A549 (cell line): ENCODE results near the gene GZF1. TPM values are rescaled to one million over a fixed set of nuclear protein-coding genes. Genes with fewer than 3 reads are reported as not detected.

Experiments
- ATAC-seq, 2 experiments: fragments of 200-7000 bp in 1 of 2; fragments of >200 bp in 1 of 2; cut with Nextera tagmentation in 1 of 2; cut with Tn5 transposase in 1 of 2; 3 replicates each; pipeline versions ENCODE4 v1.8.0 to v1.9.1; 2018 to 2020; ENCODE audit warnings: mild to moderate bottlenecking in 1 of 2, moderate library complexity in 1 of 2
- CTCF ChIA-PET: fragments of 300-600 bp; sonication (Branson Sonifier 250); formaldehyde crosslinking; extraction: SDS; loops from one replicate; lab custom pipeline; 2021; ENCODE audit warnings: antibody characterized with exemption, inconsistent platforms; lab: Yijun Ruan, JAX
- POLR2A ChIA-PET: fragments of 350-600 bp; formaldehyde crosslinking; extraction: SDS; loops from one replicate; lab custom pipeline; 2021; ENCODE audit warnings: antibody characterized with exemption, inconsistent platforms; lab: Yijun Ruan, JAX
- DNase-seq, 2 experiments: peaks; one replicate each; pipeline versions ENCODE4 v3.0.0 to v3.0.0-alpha.2; 2011 to 2016; ENCODE audit warnings: low read depth in 1 of 2, low spot score in 1 of 2
- FAIRE-seq: peaks from 2 replicates; lab custom pipeline; 2011; peaks lifted over from hg19 to GRCh38; lab: Jason Lieb, UNC
- H3K27ac ChIP-seq, 2 experiments: fragments of >200 bp; sonication (Bioruptor Twin); formaldehyde crosslinking; 3 replicates each; pipeline ENCODE4 v1.5.1; 2016 to 2017
- H3K4me1 ChIP-seq: fragments of >200 bp; sonication (Bioruptor Twin); formaldehyde crosslinking; 3 replicates; pipeline ENCODE4 v1.6.1; 2016
- H3K4me2 ChIP-seq: fragments of >200 bp; sonication (Bioruptor Twin); formaldehyde crosslinking; 3 replicates; pipeline ENCODE4 v1.6.1; 2016
- H3K4me3 ChIP-seq: fragments of >200 bp; sonication (Bioruptor Twin); formaldehyde crosslinking; 3 replicates; pipeline ENCODE4 v1.5.1; 2016
- H3K9me3 ChIP-seq: fragments of >200 bp; sonication (Bioruptor Twin); formaldehyde crosslinking; 3 replicates; pipeline ENCODE4 v1.6.1; 2016
- ATOH8 ChIP-seq: fragments of 250-450 bp; sonication (Bioruptor Pico); IDR thresholded peaks from 2 replicates; pipeline ENCODE4 v1.5.0; 2020; ENCODE audit warnings: low read depth, mild to moderate bottlenecking, moderate library complexity
- BCL3 ChIP-seq: fragments of >200 bp; sonication (Bioruptor Twin); formaldehyde crosslinking; IDR thresholded peaks from 3 replicates; pipeline ENCODE4 v1.6.1; 2016
- CBX8 ChIP-seq: fragments of 200-600 bp; sonication (generic); IDR thresholded peaks from 2 replicates; pipeline ENCODE4 v1.6.1; 2016
- CEBPB ChIP-seq, 2 experiments: fragments of >200 bp in 1 of 2; sonication (Bioruptor Twin) in 1 of 2; formaldehyde crosslinking in 1 of 2; IDR thresholded peaks; 2 replicates each; pipeline ENCODE4 v1.6.1; 2012 to 2016
- CHD2 ChIP-seq: fragments of 150-350 bp; IDR thresholded peaks from 2 replicates; pipeline ENCODE4 v1.6.1; 2014; ENCODE audit warnings: low read length; ENCODE audit not compliant: partially characterized antibody
- EHF ChIP-seq: fragments of 250-450 bp; sonication (Bioruptor Pico); IDR thresholded peaks from 2 replicates; pipeline ENCODE4 v1.5.0; 2020; ENCODE audit warnings: mild to moderate bottlenecking
- EP300 ChIP-seq, 2 experiments: fragments of >200 bp; sonication (Bioruptor Twin); formaldehyde crosslinking; IDR thresholded peaks; 2 replicates in 1 of 2; 3 replicates in 1 of 2; pipeline ENCODE4 v1.6.1; 2016 to 2017
- ESRRA ChIP-seq: fragments of 150-350 bp; IDR thresholded peaks from 2 replicates; pipeline ENCODE4 v1.6.1; 2014; ENCODE audit warnings: mild to moderate bottlenecking, low read length, borderline replicate concordance
- FOSL2 ChIP-seq, 2 experiments: fragments of 450-650 bp in 1 of 2; fragments of >200 bp in 1 of 2; sonication (Bioruptor Twin) in 1 of 2; formaldehyde crosslinking; IDR thresholded peaks; 2 replicates each; pipeline versions ENCODE4 v1.5.0 to v1.6.1; 2016 to 2020; ENCODE audit warnings: mild to moderate bottlenecking in 1 of 2, moderate library complexity in 1 of 2
- FOXS1 ChIP-seq: fragments of 250-450 bp; sonication (Bioruptor Pico); IDR thresholded peaks from 2 replicates; pipeline ENCODE4 v1.5.0; 2020; ENCODE audit warnings: mild to moderate bottlenecking, moderate library complexity
- HDAC2 ChIP-seq: fragments of 200-600 bp; sonication (generic); IDR thresholded peaks from 2 replicates; pipeline ENCODE4 v1.6.1; 2016
- HES2 ChIP-seq: fragments of >200 bp; sonication (Bioruptor Twin); formaldehyde crosslinking; IDR thresholded peaks from 2 replicates; pipeline ENCODE4 v1.6.1; 2016
- HOXA7 ChIP-seq: fragments of 250-450 bp; sonication (Bioruptor Pico); IDR thresholded peaks from 2 replicates; pipeline ENCODE4 v1.5.0; 2020; ENCODE audit warnings: mild to moderate bottlenecking, moderate library complexity
- JUNB ChIP-seq: fragments of >200 bp; sonication (Bioruptor Twin); formaldehyde crosslinking; IDR thresholded peaks from 2 replicates; pipeline ENCODE4 v1.6.1; 2016
- MAFK ChIP-seq: fragments of 450-650 bp; IDR thresholded peaks from 2 replicates; pipeline ENCODE4 v1.6.1; 2014; ENCODE audit not compliant: partially characterized antibody
- MAX ChIP-seq: IDR thresholded peaks from 2 replicates; pipeline ENCODE4 v1.6.1; 2012
- MAZ ChIP-seq: fragments of 150-350 bp; IDR thresholded peaks from 2 replicates; pipeline ENCODE4 v1.6.1; 2014; ENCODE audit warnings: antibody characterized with exemption, low read depth, low read length, borderline replicate concordance
- MYC ChIP-seq: IDR thresholded peaks from 2 replicates; pipeline ENCODE4 v1.6.1; 2012; ENCODE audit warnings: mild to moderate bottlenecking, inconsistent platforms, low read length, improper control_type of control experiment, borderline replicate concordance
- NPAS2 ChIP-seq: fragments of 250-450 bp; sonication (Bioruptor Pico); IDR thresholded peaks from 2 replicates; pipeline ENCODE4 v1.8.0; 2022; ENCODE audit warnings: mild to moderate bottlenecking, moderate library complexity, borderline replicate concordance
- NR3C1 ChIP-seq: fragments of >200 bp; sonication (Bioruptor Twin); formaldehyde crosslinking; IDR thresholded peaks from 3 replicates; pipeline ENCODE4 v1.6.1; 2017
- PBX3 ChIP-seq: IDR thresholded peaks from 2 replicates; pipeline ENCODE4 v1.6.1; 2012
- PHF8 ChIP-seq: fragments of 200-600 bp; sonication (generic); IDR thresholded peaks from 2 replicates; pipeline ENCODE4 v1.6.1; 2016; ENCODE audit warnings: low read depth, mild to moderate bottlenecking, antibody characterized with exemption, moderate library complexity, borderline replicate concordance
- POLR2AphosphoS2 ChIP-seq: conservative IDR thresholded peaks from 2 replicates; pipeline ENCODE4 v1.6.1; 2012; ENCODE audit warnings: low read length, improper control_type of control experiment, inconsistent platforms
- RAD21 ChIP-seq, 2 experiments: fragments of >200 bp in 1 of 2; sonication (Bioruptor Twin) in 1 of 2; formaldehyde crosslinking in 1 of 2; IDR thresholded peaks in 1 of 2; conservative IDR thresholded peaks in 1 of 2; 2 replicates in 1 of 2; 3 replicates in 1 of 2; pipeline ENCODE4 v1.6.1; 2012 to 2018; ENCODE audit warnings: inconsistent platforms in 1 of 2
- RCOR1 ChIP-seq: fragments of 150-350 bp; IDR thresholded peaks from 2 replicates; pipeline ENCODE4 v1.6.1; 2014; ENCODE audit warnings: antibody characterized with exemption, low read length, low read depth
- SMC3 ChIP-seq: fragments of >200 bp; sonication (Bioruptor Twin); formaldehyde crosslinking; IDR thresholded peaks from 3 replicates; pipeline ENCODE4 v1.6.1; 2018; ENCODE audit warnings: inconsistent platforms
- TP53 ChIP-seq: fragments of 250-450 bp; sonication (Bioruptor Pico); IDR thresholded peaks from 2 replicates; pipeline ENCODE4 v1.5.0; 2021; ENCODE audit warnings: mild to moderate bottlenecking, moderate library complexity
- USF2 ChIP-seq: fragments of 450-650 bp; IDR thresholded peaks from 2 replicates; pipeline ENCODE4 v1.6.1; 2014; ENCODE audit warnings: antibody characterized with exemption
- ZFP36 ChIP-seq: fragments of 450-650 bp; IDR thresholded peaks from 2 replicates; pipeline ENCODE4 v1.6.1; 2014; ENCODE audit warnings: borderline replicate concordance; ENCODE audit not compliant: partially characterized antibody
- ZSCAN20 ChIP-seq: fragments of 250-450 bp; sonication (Bioruptor Pico); IDR thresholded peaks from 2 replicates; pipeline ENCODE4 v1.8.0; 2022; ENCODE audit warnings: mild to moderate bottlenecking, moderate library complexity
- WGBS: methylation state at CpG from one replicate; pipeline ENCODE4 v1.1.6; 2017; ENCODE audit errors: missing lambda C conversion rate; 5-methylcytosine and 5-hydroxymethylcytosine counted together
- polyA plus RNA-seq, 4 experiments: library from polyadenylated mRNA; depleted of rRNA in 3 of 4; stranded (reverse); fragments of >200 nt; fragmentation: RNase III in 1 of 4; extraction: RNeasy Plus Mini Kit Qiagen cat#74134 plus additional on column Dnase treatment in 1 of 4; gene quantifications; 2 replicates in 3 of 4; 3 replicates in 1 of 4; pipeline ENCODE4 v1.2.3, GENCODE V29; 2011 to 2017

Gene GZF1
- polyA plus RNA-seq, 2 of the 4 experiments (the other 2 are of a cell fraction) = 13.2 to 24.7 TPM

GRCh38 chr20:23397961-23398360 lies 36.0 kb downstream of the GZF1 start (continued):
- TF ChIP-seq NPAS2 (CRISPR knock-in tag) (no peak), TP53 (no peak), JUNB (no peak), PHF8 (no peak), HOXA7 (CRISPR knock-in tag) (no peak), MAFK (no peak), RCOR1 (no peak)

- ChIA-PET POLR2A (interaction anchor here (1.3 kb wide), 1 partner anchor 50 kb away, joined by 9 read pairs; no protein-coding TSS in a partner anchor), CTCF (interaction anchor here (1.2 to 1.6 kb wide), 3 partner anchors 10 to 20 kb away, joined by 3 to 4 read pairs (median 4); no protein-coding TSS in a partner anchor)
- ATAC-seq = peak; percentile 66 to 80; a peak in 5 of 6 replicates
- H3K4me2 ChIP-seq = no peak overlapping the region
- H3K9me3 ChIP-seq = no peaks in the 10 kb centered on the region
- H3K27ac ChIP-seq = no peak overlapping the region
- WGBS = 70% methylated on average over 6 of the region's 6 CpGs
- H3K4me3 ChIP-seq = no peak overlapping the region
- TF ChIP-seq PBX3 (no peak), MAX (no peak), HDAC2 (no peak), CBX8 (no peak), EP300 (IDR thresholded peaks at IDR 0.05) (no peak), ZSCAN20 (CRISPR knock-in tag) (no peak), RCOR1 (no peak), POLR2AphosphoS2 (no peak), RAD21 (conservative IDR thresholded peaks at IDR 0.05 in 1 of 2, IDR thresholded peaks at IDR 0.05 in 1 of 2) (no peak), EHF (no peak), PHF8 (no peak), FOSL2 (IDR thresholded peaks at IDR 0.05) (no peak), FOSL2 (CRISPR knock-in tag; IDR thresholded peaks at IDR 0.05) (no peak), ESRRA (no peak)
- no peaks in the 10 kb centered on the region for H3K4me1 ChIP-seq
- peak; percentile 24 to 28 for DNase-seq
- no peak for FAIRE-seq
These were observed 37.7 kb downstream of the GZF1 start for GRCh38 chr20:23399568-23400241.

GRCh38 chr20:23401051-23401450 lies 39.1 kb downstream of the GZF1 start:
- H3K4me2 ChIP-seq = no peak overlapping the region
- no peak overlapping the region for H3K4me3 ChIP-seq
- no peak overlapping the region for H3K27ac ChIP-seq
- ATAC-seq (no peak), DNase-seq (no peak), FAIRE-seq (no peak)
- ChIA-PET CTCF (interaction anchor here (1.5 kb wide), 1 partner anchor 19 kb away, joined by 3 read pairs; no protein-coding TSS in a partner anchor), POLR2A (no interaction called here)
- 95% methylated on average over 5 of the region's 5 CpGs for whole genome bisulfite sequencing
- TF ChIP-seq MYC (no peak), MAFK (no peak), JUNB (no peak), CEBPB (IDR thresholded peaks at IDR 0.05) (no peak), BCL3 (no peak), USF2 (no peak), ATOH8 (CRISPR knock-in tag) (no peak), NR3C1 (no peak), FOXS1 (no peak), EHF (no peak), ESRRA (no peak), RCOR1 (no peak), MAZ (no peak), CHD2 (no peak), NPAS2 (CRISPR knock-in tag) (no peak), SMC3 (no peak), HES2 (no peak), TP53 (no peak), ZFP36 (no peak)
- no peaks in the 10 kb centered on the region for H3K4me1 ChIP-seq
- H3K9me3 ChIP-seq = no peaks in the 10 kb centered on the region
